ENCODE measurements around the gene SHANK3. TPM values are rescaled to one million over a fixed set of nuclear protein-coding genes. Genes with fewer than 3 reads are reported as not detected.

SHANK3 gene
- total and polyA plus RNA-seq, 3 experiments from 2014 or later, result 0.07 TPM; not detected in 1

DNA sequence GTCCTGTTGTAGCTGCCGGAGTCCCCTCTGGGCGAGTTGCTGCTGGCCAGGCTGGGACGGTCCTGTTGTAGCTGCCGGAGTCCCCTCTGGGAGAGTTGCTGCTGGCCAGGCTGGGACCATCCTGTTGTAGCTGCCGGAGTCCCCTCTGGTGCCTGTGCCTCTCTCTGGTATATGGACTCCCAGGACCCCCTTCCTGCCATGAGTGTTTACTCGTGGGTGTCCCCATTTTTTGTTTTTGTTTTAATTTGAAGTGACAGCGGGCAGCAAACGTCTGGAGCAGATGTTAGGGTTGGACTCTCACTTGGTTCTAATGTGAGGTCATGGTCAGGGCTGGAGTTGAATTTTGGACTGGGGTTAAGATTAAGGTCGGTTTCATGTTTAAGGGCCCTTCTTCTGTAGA is 14.2 kb downstream of the SHANK3 start:
- CTCF ChIA-PET, result no interaction called here
- Mint-ChIP-seq H3K27ac (no peak overlapping the region), H3K36me3 (peaks cover 0 to 1% (median 0%) of the 10 kb centered on the region in 3 donors), H3K27me3 (peaks cover 6 to 17% of the 10 kb centered on the region in 2 donors), H3K9me3 (peaks cover 0 to under 1% (median 0%) of the 10 kb centered on the region in 5 donors), H3K4me1 (no peaks in the 10 kb centered on the region), H3K4me3 (no peak overlapping the region)
- H3K27ac ChIP-seq (ENCODE audit: low read depth, low read length), result no peak overlapping the region
- POLR2A ChIA-PET, result no interaction called here
- DNase-seq, result no peak
- no peaks in the 10 kb centered on the region for H3K4me1 ChIP-seq (ENCODE audit: insufficient read depth, low read length)
- H3K27me3 ChIP-seq (ENCODE audit: insufficient read depth, low read length, poor library complexity, severe bottlenecking), result no peaks in the 10 kb centered on the region
- no peak overlapping the region for H3K4me3 ChIP-seq (ENCODE audit: low read length)
- H3K36me3 ChIP-seq (ENCODE audit: insufficient read depth, low read length), result no peaks in the 10 kb centered on the region
- H3K9me3 ChIP-seq (ENCODE audit: low read length), result no peaks in the 10 kb centered on the region

DNA sequence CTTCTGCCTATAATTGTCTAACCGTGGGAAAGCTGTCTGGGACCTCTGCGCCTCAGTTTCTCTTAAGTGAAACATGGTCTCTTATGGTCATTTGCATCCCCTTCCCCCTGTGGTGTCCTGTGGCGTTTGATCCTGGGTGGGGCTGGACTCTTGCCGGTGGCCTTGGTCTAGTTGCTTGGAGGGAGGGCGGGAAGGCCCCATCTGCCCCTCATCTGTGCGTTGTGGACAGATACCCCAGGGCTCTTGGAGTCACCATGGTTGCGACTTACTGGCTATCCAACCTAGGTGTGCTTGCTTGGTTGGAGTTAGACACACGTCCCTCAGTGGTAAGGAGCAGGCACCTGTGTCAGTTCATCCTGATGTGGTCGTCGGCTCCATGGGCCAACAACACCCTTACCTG is 15.2 kb downstream of the SHANK3 start:
- H3K9me3 Mint-ChIP-seq, result peaks cover 0 to 5% (median 0%) of the 10 kb centered on the region in 5 donors
- Histone ChIP-seq H3K4me3 (ENCODE audit: low read length) (no peak overlapping the region), H3K9me3 (ENCODE audit: low read length) (no peaks in the 10 kb centered on the region), H3K27ac (ENCODE audit: low read depth, low read length) (no peak overlapping the region), H3K4me1 (ENCODE audit: insufficient read depth, low read length) (no peaks in the 10 kb centered on the region), H3K36me3 (ENCODE audit: insufficient read depth, low read length) (no peaks in the 10 kb centered on the region), H3K27me3 (ENCODE audit: insufficient read depth, low read length, poor library complexity, severe bottlenecking) (no peaks in the 10 kb centered on the region)
- ChIA-PET CTCF (no interaction called here), POLR2A (no interaction called here)
- peaks cover 0 to 1% (median 0%) of the 10 kb centered on the region in 3 donors for H3K36me3 Mint-ChIP-seq
- no peak overlapping the region for H3K4me3 Mint-ChIP-seq
- H3K27me3 Mint-ChIP-seq, result peaks cover 9 to 17% of the 10 kb centered on the region in 2 donors
- H3K4me1 Mint-ChIP-seq, result no peaks in the 10 kb centered on the region
- H3K27ac Mint-ChIP-seq, result no peak overlapping the region
- no peak for DNase-seq

DNA sequence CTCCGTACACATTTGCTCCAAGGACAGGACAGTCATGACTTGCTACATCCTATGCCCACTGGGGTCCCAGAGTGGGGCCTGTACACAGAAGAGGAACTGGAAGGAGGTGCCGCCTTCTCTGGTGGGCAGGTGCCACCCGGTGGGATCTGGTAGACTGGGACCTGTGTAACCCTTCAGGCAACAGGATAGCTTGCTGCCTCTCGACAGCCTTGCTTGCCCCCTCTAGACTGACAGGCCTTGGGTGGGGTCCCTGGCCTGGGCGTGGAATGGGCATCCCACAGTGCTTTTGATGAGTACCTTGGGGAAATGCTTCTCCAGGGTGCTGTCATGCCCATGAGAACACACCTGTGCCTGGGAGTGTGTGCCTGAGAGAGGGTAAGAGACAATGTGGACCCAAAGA is 15.8 kb downstream of the SHANK3 start:
- Histone ChIP-seq H3K4me1 (ENCODE audit: insufficient read depth, low read length) (no peaks in the 10 kb centered on the region), H3K9me3 (ENCODE audit: low read length) (no peaks in the 10 kb centered on the region), H3K36me3 (ENCODE audit: insufficient read depth, low read length) (no peaks in the 10 kb centered on the region), H3K27me3 (ENCODE audit: insufficient read depth, low read length, poor library complexity, severe bottlenecking) (no peaks in the 10 kb centered on the region), H3K4me3 (ENCODE audit: low read length) (no peak overlapping the region), H3K27ac (ENCODE audit: low read depth, low read length) (no peak overlapping the region)
- peaks cover 0 to 5% (median 0%) of the 10 kb centered on the region in 5 donors for H3K9me3 Mint-ChIP-seq
- no peak overlapping the region for H3K27ac Mint-ChIP-seq
- H3K4me3 Mint-ChIP-seq, result no peak overlapping the region
- no peaks in the 10 kb centered on the region for H3K4me1 Mint-ChIP-seq
- no peak for DNase-seq
- CTCF ChIA-PET, result no interaction called here
- H3K27me3 Mint-ChIP-seq, result peaks cover 10 to 17% of the 10 kb centered on the region in 2 donors
- H3K36me3 Mint-ChIP-seq, result peaks cover 0 to 1% (median 0%) of the 10 kb centered on the region in 3 donors
- POLR2A ChIA-PET, result no interaction called here

DNA sequence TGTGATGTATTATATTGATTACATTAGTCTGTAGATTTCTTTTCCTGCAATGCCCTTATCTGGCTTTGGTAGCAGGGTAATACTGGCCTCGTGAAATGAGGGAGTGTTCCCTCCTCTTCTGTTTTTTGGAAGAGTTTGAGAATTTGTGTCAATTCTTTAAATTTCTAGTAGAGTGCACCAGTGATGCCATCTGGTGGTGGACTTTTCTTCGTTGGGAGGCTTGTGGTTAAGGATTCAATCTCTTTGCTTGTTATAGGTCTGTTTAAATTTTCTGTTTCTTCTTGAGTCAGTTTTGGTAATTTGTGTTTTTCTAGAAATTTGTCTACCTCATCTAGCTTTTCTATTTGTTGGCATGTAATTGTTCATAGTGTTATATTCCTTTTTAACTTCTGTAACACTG is 18.9 kb downstream of the SHANK3 start:
- H3K4me3 ChIP-seq (ENCODE audit: low read length), result no peak overlapping the region
- POLR2A ChIA-PET, result no interaction called here
- no peaks in the 10 kb centered on the region for H3K4me1 ChIP-seq (ENCODE audit: insufficient read depth, low read length)
- no peak overlapping the region for H3K27ac ChIP-seq (ENCODE audit: low read depth, low read length)
- H3K9me3 ChIP-seq (ENCODE audit: low read length), result no peaks in the 10 kb centered on the region
- Mint-ChIP-seq H3K36me3 (peaks cover 0 to 1% (median 0%) of the 10 kb centered on the region in 3 donors), H3K4me1 (no peaks in the 10 kb centered on the region), H3K9me3 (peaks cover 0 to 5% (median 0%) of the 10 kb centered on the region in 5 donors), H3K27ac (peak overlapping the region in 1 of 8 donors; percentile 8), H3K4me3 (no peak overlapping the region), H3K27me3 (peaks cover 10 to 17% of the 10 kb centered on the region in 2 donors)
- peak in 4 of 5 donors; percentile 13 to 50 (median 24) for DNase-seq
- H3K36me3 ChIP-seq (ENCODE audit: insufficient read depth, low read length), result no peaks in the 10 kb centered on the region
- CTCF ChIA-PET, result interaction anchor here (1.0 kb wide), 1 partner anchor 71 kb away, joined by 3 read pairs; no protein-coding TSS in a partner anchor
- no peaks in the 10 kb centered on the region for H3K27me3 ChIP-seq (ENCODE audit: insufficient read depth, low read length, poor library complexity, severe bottlenecking)

DNA sequence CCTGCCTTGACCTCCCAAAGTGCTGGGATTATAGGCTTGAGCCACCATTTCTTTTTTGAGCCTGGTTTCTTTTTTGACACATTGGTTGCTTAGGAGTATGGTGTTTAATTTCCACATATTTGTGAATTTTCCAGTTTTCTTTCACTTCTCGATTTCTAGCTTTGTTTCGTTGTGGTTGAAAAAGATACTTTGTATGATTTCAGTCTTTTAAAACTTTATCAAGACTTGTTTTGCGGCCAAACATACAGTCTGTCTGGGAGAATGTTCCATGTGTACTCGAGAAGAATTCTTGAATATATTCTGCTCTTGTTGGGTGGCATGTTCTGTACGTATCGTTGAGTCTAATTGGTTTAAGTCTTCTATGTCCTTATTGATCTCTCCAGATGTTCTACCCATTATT is 20.8 kb downstream of the SHANK3 start:
- no peak overlapping the region for H3K27ac Mint-ChIP-seq

DNA sequence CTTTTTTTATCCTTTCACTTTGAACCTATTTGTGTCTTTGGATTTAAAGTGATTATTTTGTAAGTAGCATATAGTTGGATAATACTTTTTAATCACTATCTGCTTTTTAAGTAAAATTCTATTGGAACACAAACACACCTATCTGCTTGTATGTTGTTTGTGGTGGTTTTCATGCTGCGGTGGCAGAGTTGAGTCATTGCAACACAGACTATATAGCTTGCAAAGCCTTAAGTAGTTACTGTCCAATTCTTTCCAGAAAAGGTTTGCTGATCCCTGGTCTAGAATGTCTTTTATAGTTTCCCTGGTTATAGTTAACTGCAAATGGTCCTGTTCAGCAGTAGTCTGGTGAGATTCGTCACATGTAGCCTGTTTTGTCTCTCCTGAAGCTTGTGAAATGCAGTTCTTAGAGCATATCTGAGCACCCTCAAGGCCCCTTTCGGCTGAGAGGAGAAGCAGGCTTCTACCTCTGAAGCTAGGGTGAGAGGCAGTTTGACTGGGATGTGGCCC is 21.5 kb downstream of the SHANK3 start:
- Mint-ChIP-seq H3K27me3 (peaks cover 6 to 8% of the 10 kb centered on the region in 2 donors), H3K36me3 (no peaks in the 10 kb centered on the region), H3K9me3 (peaks cover 0 to 5% (median 0%) of the 10 kb centered on the region in 5 donors), H3K27ac (no peak overlapping the region), H3K4me3 (no peak overlapping the region), H3K4me1 (no peaks in the 10 kb centered on the region)
- H3K27ac ChIP-seq (ENCODE audit: low read depth, low read length), result no peak overlapping the region
- H3K9me3 ChIP-seq (ENCODE audit: low read length), result no peaks in the 10 kb centered on the region
- no peaks in the 10 kb centered on the region for H3K27me3 ChIP-seq (ENCODE audit: insufficient read depth, low read length, poor library complexity, severe bottlenecking)
- no peaks in the 10 kb centered on the region for H3K4me1 ChIP-seq (ENCODE audit: insufficient read depth, low read length)
- POLR2A ChIA-PET, result no interaction called here
- CTCF ChIA-PET, result interaction anchor here (1.1 kb wide), 1 partner anchor 10 kb away, joined by 3 read pairs; no protein-coding TSS in a partner anchor
- H3K36me3 ChIP-seq (ENCODE audit: insufficient read depth, low read length), result no peaks in the 10 kb centered on the region
- peak in 1 of 5 donors; percentile 30 for DNase-seq
- no peak overlapping the region for H3K4me3 ChIP-seq (ENCODE audit: low read length)

More for the DNA sequence above, 20.8 kb downstream of the SHANK3 start:
- Mint-ChIP-seq H3K4me3 (no peak overlapping the region), H3K9me3 (peaks cover 0 to 5% (median 0%) of the 10 kb centered on the region in 5 donors), H3K27me3 (peaks cover 6 to 9% of the 10 kb centered on the region in 2 donors), H3K36me3 (no peaks in the 10 kb centered on the region), H3K4me1 (no peaks in the 10 kb centered on the region)
- Histone ChIP-seq H3K9me3 (ENCODE audit: low read length) (no peaks in the 10 kb centered on the region), H3K27me3 (ENCODE audit: insufficient read depth, low read length, poor library complexity, severe bottlenecking) (no peaks in the 10 kb centered on the region), H3K27ac (ENCODE audit: low read depth, low read length) (no peak overlapping the region), H3K4me3 (ENCODE audit: low read length) (no peak overlapping the region), H3K4me1 (ENCODE audit: insufficient read depth, low read length) (no peaks in the 10 kb centered on the region), H3K36me3 (ENCODE audit: insufficient read depth, low read length) (no peaks in the 10 kb centered on the region)
- DNase-seq, result no peak
- POLR2A ChIA-PET, result no interaction called here
- CTCF ChIA-PET, result no interaction called here

DNA sequence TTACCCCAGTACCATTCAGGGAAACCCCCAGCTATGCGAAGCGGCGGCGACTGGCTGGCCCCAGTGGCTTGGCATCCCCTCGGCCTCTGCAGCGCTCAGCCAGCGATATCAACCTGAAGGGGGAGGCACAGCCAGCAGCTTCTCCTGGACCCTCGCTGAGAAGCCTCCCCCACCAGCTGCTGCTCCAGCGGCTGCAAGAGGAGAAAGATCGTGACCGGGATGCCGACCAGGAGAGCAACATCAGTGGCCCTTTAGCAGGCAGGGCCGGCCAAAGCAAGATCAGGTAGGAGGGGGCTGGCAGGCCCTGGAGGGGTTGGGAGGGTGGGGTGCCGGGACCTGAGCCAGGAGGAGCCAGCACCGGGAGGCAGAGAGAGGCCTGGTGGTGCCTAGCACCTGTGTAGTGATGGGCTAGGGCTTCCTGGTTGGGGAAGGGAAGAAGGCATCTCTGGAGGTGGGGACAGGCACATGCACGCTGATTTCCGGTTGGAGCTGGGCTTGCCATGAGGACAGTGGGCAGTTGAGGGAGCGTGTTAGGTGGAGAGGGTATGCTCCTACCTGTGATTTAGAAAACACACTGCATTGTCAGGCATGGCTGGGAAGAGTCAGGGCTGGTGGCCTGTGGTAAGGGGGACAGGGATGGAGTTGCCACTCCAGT is 22.3 kb downstream of the SHANK3 start:
- H3K9me3 ChIP-seq (ENCODE audit: low read length), result no peaks in the 10 kb centered on the region
- H3K9me3 Mint-ChIP-seq, result peaks cover 0 to 5% (median 0%) of the 10 kb centered on the region in 5 donors
- ChIA-PET POLR2A (no interaction called here), CTCF (interaction anchor here (1.1 kb wide), 1 partner anchor 11 kb away, joined by 3 read pairs; no protein-coding TSS in a partner anchor)
- peak in 1 of 5 donors; percentile 37 for DNase-seq
- H3K4me1 Mint-ChIP-seq, result no peaks in the 10 kb centered on the region
- H3K4me1 ChIP-seq (ENCODE audit: insufficient read depth, low read length), result no peaks in the 10 kb centered on the region
- H3K27ac Mint-ChIP-seq, result no peak overlapping the region
- no peaks in the 10 kb centered on the region for H3K27me3 ChIP-seq (ENCODE audit: insufficient read depth, low read length, poor library complexity, severe bottlenecking)
- H3K4me3 ChIP-seq (ENCODE audit: low read length), result no peak overlapping the region
- H3K4me3 Mint-ChIP-seq, result no peak overlapping the region
- peaks cover 6 to 8% of the 10 kb centered on the region in 2 donors for H3K27me3 Mint-ChIP-seq
- H3K36me3 Mint-ChIP-seq, result no peaks in the 10 kb centered on the region
- no peaks in the 10 kb centered on the region for H3K36me3 ChIP-seq (ENCODE audit: insufficient read depth, low read length)
- H3K27ac ChIP-seq (ENCODE audit: low read depth, low read length), result no peak overlapping the region

DNA sequence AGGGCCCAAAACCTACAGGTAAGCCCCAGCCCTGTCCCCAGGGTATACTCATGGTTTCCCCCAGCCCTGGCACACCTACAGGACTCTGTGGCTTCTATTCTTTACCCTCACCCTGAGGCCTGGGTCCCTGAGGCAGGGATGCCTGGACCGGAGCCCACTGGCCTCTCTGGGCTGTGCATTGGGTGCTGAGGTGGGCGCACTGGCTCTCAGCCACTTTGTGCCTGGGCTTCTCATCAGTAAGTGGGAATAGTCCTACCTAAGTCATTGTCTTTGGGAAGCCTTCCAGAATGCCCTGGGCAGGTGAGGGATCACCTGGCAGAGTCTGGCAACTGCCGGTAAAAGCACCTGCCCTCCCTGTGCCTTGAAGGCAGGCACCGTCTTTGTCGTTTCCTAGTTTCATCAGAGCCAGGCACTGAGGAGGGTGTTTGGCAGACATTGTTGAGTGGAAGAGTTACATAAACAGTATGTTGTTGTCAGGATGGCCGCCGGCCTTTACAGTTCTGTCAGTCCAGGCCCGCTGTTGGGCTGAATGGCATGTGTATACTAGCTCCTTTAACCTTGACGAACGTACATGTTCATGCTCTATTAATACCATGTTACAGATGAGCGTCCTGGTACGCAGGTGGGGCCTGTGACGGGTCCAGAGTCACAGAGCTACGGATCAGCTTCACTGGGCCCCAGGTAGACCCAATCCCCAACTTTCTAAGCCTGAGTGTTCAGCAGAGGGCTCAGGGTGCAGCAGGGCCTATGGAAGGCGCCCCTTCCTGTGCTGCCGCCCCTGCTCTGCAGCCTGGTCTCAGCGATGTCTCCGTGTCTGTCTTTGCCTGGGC is 23.0 kb downstream of the SHANK3 start:
- ChIA-PET POLR2A (no interaction called here), CTCF (no interaction called here)
- H3K27me3 Mint-ChIP-seq, result peaks cover 6 to 8% of the 10 kb centered on the region in 2 donors
- peaks cover 0 to 5% (median 0%) of the 10 kb centered on the region in 5 donors for H3K9me3 Mint-ChIP-seq
- H3K27ac Mint-ChIP-seq, result no peak overlapping the region
- no peak overlapping the region for H3K27ac ChIP-seq (ENCODE audit: low read depth, low read length)
- peak in 1 of 5 donors; percentile 17 for DNase-seq
- H3K36me3 Mint-ChIP-seq, result no peaks in the 10 kb centered on the region
- H3K4me3 ChIP-seq (ENCODE audit: low read length), result no peak overlapping the region
- H3K36me3 ChIP-seq (ENCODE audit: insufficient read depth, low read length), result no peaks in the 10 kb centered on the region
- H3K4me1 Mint-ChIP-seq, result no peaks in the 10 kb centered on the region
- H3K4me1 ChIP-seq (ENCODE audit: insufficient read depth, low read length), result no peaks in the 10 kb centered on the region
- no peaks in the 10 kb centered on the region for H3K27me3 ChIP-seq (ENCODE audit: insufficient read depth, low read length, poor library complexity, severe bottlenecking)
- H3K9me3 ChIP-seq (ENCODE audit: low read length), result no peaks in the 10 kb centered on the region
- H3K4me3 Mint-ChIP-seq, result no peak overlapping the region

Data from CD8-positive, alpha-beta memory T cell (primary cell).